Karpas-422 (cell line): Measurements from ENCODE around the gene B4GALNT4. TPM values are rescaled to one million over a fixed set of nuclear protein-coding genes. Genes with fewer than 3 reads are reported as not detected.

Experiments
- DNase-seq: peaks from one replicate; pipeline ENCODE4 v3.0.0-alpha.2; 2015
- H2AFZ ChIP-seq: fragments of 200-600 bp; sonication (generic); 2 replicates; pipeline ENCODE4 v1.6.1; 2014; ENCODE audit warnings: antibody characterized with exemption, low read length, mixed read lengths
- H3K27ac ChIP-seq: fragments of 200-600 bp; sonication (generic); 2 replicates; pipeline ENCODE4 v1.5.1; 2014; ENCODE audit warnings: mild to moderate bottlenecking, low read length, moderate library complexity
- H3K27me3 ChIP-seq: fragments of 200-600 bp; sonication (generic); 2 replicates; pipeline ENCODE4 v1.6.1; 2014; ENCODE audit warnings: low read length, mixed read lengths
- H3K36me3 ChIP-seq: fragments of 200-600 bp; sonication (generic); 2 replicates; pipeline ENCODE4 v1.6.1; 2014; ENCODE audit warnings: low read length, mixed read lengths; ENCODE audit not compliant: insufficient read depth
- H3K4me1 ChIP-seq: fragments of 200-600 bp; sonication (generic); 2 replicates; pipeline ENCODE4 v1.6.1; 2014; ENCODE audit warnings: mild to moderate bottlenecking, low read length, mixed read lengths
- H3K4me2 ChIP-seq: fragments of 200-600 bp; sonication (generic); 2 replicates; pipeline ENCODE4 v1.6.1; 2014; ENCODE audit warnings: low read length, low read depth, mild to moderate bottlenecking; ENCODE audit not compliant: poor library complexity, severe bottlenecking
- H3K4me3 ChIP-seq: fragments of 200-600 bp; sonication (generic); 2 replicates; pipeline ENCODE4 v1.5.1; 2014; ENCODE audit warnings: mild to moderate bottlenecking, antibody characterized with exemption, low read length, mixed read lengths
- H3K79me2 ChIP-seq: fragments of 200-600 bp; sonication (generic); 2 replicates; pipeline ENCODE4 v1.6.1; 2014; ENCODE audit warnings: mild to moderate bottlenecking, low read length, mixed read lengths
- H3K9ac ChIP-seq: fragments of 200-600 bp; sonication (generic); 2 replicates; pipeline ENCODE4 v1.6.0; 2014; ENCODE audit warnings: low read length
- H3K9me2 ChIP-seq: fragments of 200-600 bp; sonication (generic), shearing (Covaris generic); replicated peaks from 2 replicates; pipeline ENCODE4 v1.6.0; 2014; ENCODE audit warnings: mild to moderate bottlenecking, low read length, moderate library complexity; ENCODE audit not compliant: insufficient read depth
- H3K9me3 ChIP-seq: fragments of 300-700, 200-600 bp; sonication (generic); 2 replicates; pipeline ENCODE4 v1.6.1; 2014; ENCODE audit warnings: low read length, mixed read lengths
- H4K20me1 ChIP-seq: fragments of 200-600 bp; sonication (generic); 2 replicates; pipeline ENCODE4 v1.6.1; 2014; ENCODE audit warnings: mild to moderate bottlenecking, antibody characterized with exemption, low read length, low read depth; ENCODE audit not compliant: insufficient read depth
- total RNA-seq: library from RNA; depleted of rRNA; stranded (reverse); fragments of >200 nt; shearing (Covaris generic); gene quantifications from 2 replicates; pipeline ENCODE4 v1.2.3, GENCODE V29; 2014; ENCODE audit warnings: low replicate concordance

The B4GALNT4 gene
- total RNA-seq, 1 experiment from 2014 or later, result not detected

- DNase-seq, result no peak
- no peaks in the 10 kb centered on the region for H3K9me3 ChIP-seq
Measured at GRCh38 chr11:351411-351810, 17.9 kb upstream of the B4GALNT4 start.

GRCh38 chr11:352456-353031 is 16.8 kb upstream of the B4GALNT4 start:
- no peak for DNase-seq
- Histone ChIP-seq H3K27me3 (no peaks in the 10 kb centered on the region), H3K79me2 (no peaks in the 10 kb centered on the region), H3K4me1 (peaks cover 15% of the 10 kb centered on the region), H3K9me2 (no peaks in the 10 kb centered on the region), H3K9me3 (0 out of 2 replicates have a peak, but pooled peaks cover 4% of the 10 kb centered on the region), H2AFZ (no peak overlapping the region), H4K20me1 (no peaks in the 10 kb centered on the region), H3K36me3 (no peaks in the 10 kb centered on the region), H3K9ac (no peak overlapping the region), H3K4me3 (no peak overlapping the region), H3K27ac (no peak overlapping the region), H3K4me2 (no peak overlapping the region)

More at GRCh38 chr11:351411-351810, 17.9 kb upstream of the B4GALNT4 start:
- no peaks in the 10 kb centered on the region for H3K36me3 ChIP-seq
- no peaks in the 10 kb centered on the region for H3K79me2 ChIP-seq
- H3K27me3 ChIP-seq, result no peaks in the 10 kb centered on the region
- no peak overlapping the region for H2AFZ ChIP-seq
- H3K9me2 ChIP-seq, result no peaks in the 10 kb centered on the region
- peaks cover 15% of the 10 kb centered on the region for H3K4me1 ChIP-seq
- no peak overlapping the region for H3K4me2 ChIP-seq
- H3K27ac ChIP-seq, result no peak overlapping the region
- no peaks in the 10 kb centered on the region for H4K20me1 ChIP-seq
- no peak overlapping the region for H3K4me3 ChIP-seq
- H3K9ac ChIP-seq, result no peak overlapping the region

- Histone ChIP-seq H3K9me3 (0 out of 2 replicates have a peak, but pooled peaks cover 4% of the 10 kb centered on the region), H3K4me2 (no peak overlapping the region), H2AFZ (no peak overlapping the region), H3K36me3 (no peaks in the 10 kb centered on the region), H3K27ac (no peak overlapping the region), H4K20me1 (no peaks in the 10 kb centered on the region), H3K27me3 (no peaks in the 10 kb centered on the region), H3K9me2 (no peaks in the 10 kb centered on the region), H3K9ac (no peak overlapping the region), H3K4me3 (no peak overlapping the region), H3K79me2 (no peaks in the 10 kb centered on the region), H3K4me1 (peaks cover 13% of the 10 kb centered on the region)
- DNase-seq, result no peak
Measured at GRCh38 chr11:353179-353873, 16.0 kb upstream of the B4GALNT4 start.

- no peaks in the 10 kb centered on the region for H3K9me2 ChIP-seq
- H3K27me3 ChIP-seq, result no peaks in the 10 kb centered on the region
- DNase-seq, result peak; percentile 63
- peaks cover 9% of the 10 kb centered on the region for H3K4me1 ChIP-seq
- peak overlapping the region; percentile 50 for H3K4me2 ChIP-seq
- peak overlapping the region; percentile 32; the same call in 1 of the 2 replicates for H2AFZ ChIP-seq
- peak overlapping the region; percentile 48; the same call in 1 of the 2 replicates for H3K4me3 ChIP-seq
- peak overlapping the region; percentile 47 for H3K9ac ChIP-seq
- H3K9me3 ChIP-seq, result 0 out of 2 replicates have a peak, but pooled peaks cover 4% of the 10 kb centered on the region
- H3K79me2 ChIP-seq, result no peaks in the 10 kb centered on the region
- no peak overlapping the region for H3K27ac ChIP-seq
- no peaks in the 10 kb centered on the region for H3K36me3 ChIP-seq
- no peaks in the 10 kb centered on the region for H4K20me1 ChIP-seq
Measured at GRCh38 chr11:355581-356458, 13.5 kb upstream of the B4GALNT4 start.

GRCh38 chr11:356610-357009 is 12.7 kb upstream of the B4GALNT4 start:
- H3K79me2 ChIP-seq, result no peaks in the 10 kb centered on the region

GRCh38 chr11:357582-357981 is 11.7 kb upstream of the B4GALNT4 start:
- no peak for DNase-seq
- peaks cover 9% of the 10 kb centered on the region for H3K4me1 ChIP-seq

More at GRCh38 chr11:356610-357009, 12.7 kb upstream of the B4GALNT4 start:
- H3K27ac ChIP-seq, result no peak overlapping the region
- no peak overlapping the region for H2AFZ ChIP-seq
- H4K20me1 ChIP-seq, result no peaks in the 10 kb centered on the region
- no peak overlapping the region for H3K4me3 ChIP-seq
- H3K36me3 ChIP-seq, result no peaks in the 10 kb centered on the region
- DNase-seq, result no peak
- no peaks in the 10 kb centered on the region for H3K9me2 ChIP-seq
- H3K9ac ChIP-seq, result no peak overlapping the region
- H3K4me1 ChIP-seq, result peaks cover 9% of the 10 kb centered on the region
- 0 out of 2 replicates have a peak, but pooled peaks cover 4% of the 10 kb centered on the region for H3K9me3 ChIP-seq
- H3K4me2 ChIP-seq, result no peak overlapping the region
- H3K27me3 ChIP-seq, result no peaks in the 10 kb centered on the region

GRCh38 chr11:358129-358800 is 11.0 kb upstream of the B4GALNT4 start:
- H3K27ac ChIP-seq, result no peak overlapping the region
- no peaks in the 10 kb centered on the region for H4K20me1 ChIP-seq
- no peaks in the 10 kb centered on the region for H3K36me3 ChIP-seq
- no peak overlapping the region for H3K9ac ChIP-seq
- no peak overlapping the region for H3K4me3 ChIP-seq
- DNase-seq, result no peak
- H3K27me3 ChIP-seq, result no peaks in the 10 kb centered on the region
- H3K79me2 ChIP-seq, result no peaks in the 10 kb centered on the region
- no peak overlapping the region for H3K4me2 ChIP-seq
- H3K9me2 ChIP-seq, result no peaks in the 10 kb centered on the region
- H3K4me1 ChIP-seq, result peaks cover 9% of the 10 kb centered on the region
- no peak overlapping the region for H2AFZ ChIP-seq
- H3K9me3 ChIP-seq, result 0 out of 2 replicates have a peak, but pooled peaks cover 4% of the 10 kb centered on the region

More at GRCh38 chr11:357582-357981, 11.7 kb upstream of the B4GALNT4 start:
- Histone ChIP-seq H3K4me3 (no peak overlapping the region), H3K27ac (no peak overlapping the region), H2AFZ (no peak overlapping the region), H3K79me2 (no peaks in the 10 kb centered on the region), H4K20me1 (no peaks in the 10 kb centered on the region), H3K9ac (no peak overlapping the region), H3K9me3 (0 out of 2 replicates have a peak, but pooled peaks cover 4% of the 10 kb centered on the region), H3K9me2 (no peaks in the 10 kb centered on the region), H3K27me3 (no peaks in the 10 kb centered on the region), H3K36me3 (no peaks in the 10 kb centered on the region), H3K4me2 (no peak overlapping the region)
